Liver (tissue), 3 donors: ENCODE measurements around the gene KAZN.

ENCODE experiments used
- CTCF ChIP-seq: fragments of 150-350 bp; IDR thresholded peaks from 2 replicates; pipeline ENCODE4 v1.5.1; 2017; ENCODE audit warnings: improper control_type of control experiment, low read depth, low read length; ENCODE audit not compliant: missing input control
- JUND ChIP-seq, 2 donors: IDR thresholded peaks; 2 replicates each; pipeline ENCODE4 v1.6.1; 2016; ENCODE audit warnings: antibody characterized with exemption in 2 of 2
- MAX ChIP-seq: IDR thresholded peaks from 2 replicates; pipeline ENCODE4 v1.6.1; 2016; ENCODE audit warnings: antibody characterized with exemption
- RAD21 ChIP-seq, 2 donors: IDR thresholded peaks; 2 replicates each; pipeline ENCODE4 v1.6.1; 2016; ENCODE audit warnings: antibody characterized with exemption in 2 of 2, mild to moderate bottlenecking in 2 of 2
- REST ChIP-seq: IDR thresholded peaks from 2 replicates; pipeline ENCODE4 v1.6.1; 2016; ENCODE audit warnings: antibody characterized with exemption, mild to moderate bottlenecking
- RXRA ChIP-seq, 2 donors: IDR thresholded peaks; 2 replicates each; pipeline ENCODE4 v1.6.1; 2017 to 2018; ENCODE audit warnings: antibody characterized with exemption in 2 of 2, mild to moderate bottlenecking in 1 of 2
- YY1 ChIP-seq: IDR thresholded peaks from 2 replicates; pipeline ENCODE4 v1.6.1; 2016; ENCODE audit warnings: antibody characterized with exemption, mild to moderate bottlenecking
- donor health status: healthy.
- donor health status: healthy.

GRCh38 chr1:14919751-14920150, 321.3 kb downstream of the KAZN start:
- no peak for TF ChIP-seq CTCF
- no peak for TF ChIP-seq RXRA (IDR thresholded peaks at IDR 0.05)
- no peak for TF ChIP-seq MAX
- no peak for TF ChIP-seq REST
- no peak for TF ChIP-seq RAD21 (IDR thresholded peaks at IDR 0.05)
- no peak for TF ChIP-seq YY1
- TF ChIP-seq JUND (IDR thresholded peaks at IDR 0.05), result no peak
